ENCODE measurements around the gene LELP1.

DNA sequence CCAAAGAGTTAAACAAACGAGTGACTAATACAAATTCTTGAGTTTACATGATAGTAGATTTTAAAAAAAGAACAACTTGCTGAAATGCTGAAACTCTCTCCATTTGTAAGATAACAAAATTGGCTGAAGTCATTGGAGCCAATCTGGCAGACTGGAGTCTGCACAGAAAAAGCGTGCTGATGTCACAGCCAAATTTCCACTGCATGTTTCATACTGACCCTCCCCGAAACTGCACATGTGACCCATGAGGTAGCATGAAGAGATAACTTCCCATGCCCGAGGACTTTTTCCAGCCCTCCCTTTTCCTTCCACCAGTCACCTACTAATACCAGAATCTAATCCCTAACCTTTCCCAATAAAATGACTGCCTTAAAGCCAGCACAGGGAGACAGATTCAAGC lies 1.2 kb upstream of the LELP1 start:
- TF ChIP-seq EZH2phosphoT487 (IDR thresholded peaks at IDR 0.05; ENCODE audit: insufficient read depth, low read depth), result no peak
- TF ChIP-seq EZH2 (IDR thresholded peaks at IDR 0.05; ENCODE audit: insufficient read depth, poor library complexity, severe bottlenecking), result no peak

Measured in GM23248 (cell line).